Measurements from ENCODE around the gene SEC23A. TPM values are rescaled to one million over a fixed set of nuclear protein-coding genes. Genes with fewer than 3 reads are reported as not detected.
"Not testable (repeated sequence)": the region's sequence is repeated elsewhere in the genome, so short reads cannot be mapped to it uniquely, and the experiment has no call there.

Gene SEC23A
- total and polyA plus RNA-seq, 11 donors, result 14.1 to 116 (median 82.5) TPM

GRCh38 chr14:39060818-39061437, 42.1 kb downstream of the SEC23A start:
- H3K27me3 ChIP-seq, result no peaks in the 10 kb centered on the region
- no peak for ATAC-seq
- H3K4me1 ChIP-seq, result no peaks in the 10 kb centered on the region
- no peak overlapping the region for H3K27ac ChIP-seq
- peaks cover 0 to 97% (median 88%) of the 10 kb centered on the region in 9 donors for H3K36me3 ChIP-seq
- TF ChIP-seq POLR2A (IDR thresholded peaks at IDR 0.05) (no peak), CTCF (IDR thresholded peaks at IDR 0.05) (no peak)
- H3K9me3 ChIP-seq, result peaks cover 0 to 28% (median 12%) of the 10 kb centered on the region in 12 donors
- intact Hi-C loops (cut with DNase I), result no loop called here
- H3K4me3 ChIP-seq, result no peak overlapping the region
- no peak for DNase-seq
- 94 to 98% (median 98%) methylated on average over 4 of the region's 4 CpGs for WGBS, 4 donors

- ATAC-seq (no peak), DNase-seq (no peak)
- no peak overlapping the region for H3K4me3 ChIP-seq
- peaks cover 0 to 100% (median 90%) of the 10 kb centered on the region in 9 donors for H3K36me3 ChIP-seq
- no peak overlapping the region for H3K27ac ChIP-seq
- H3K4me1 ChIP-seq, result peaks cover 0 to 3% (median 0%) of the 10 kb centered on the region in 12 donors
- TF ChIP-seq POLR2A (IDR thresholded peaks at IDR 0.05) (no peak), CTCF (IDR thresholded peaks at IDR 0.05) (no peak)
- no peaks in the 10 kb centered on the region for H3K27me3 ChIP-seq
- intact Hi-C loops (cut with DNase I), result no loop called here
- H3K9me3 ChIP-seq, result peaks cover 0 to 40% (median 19%) of the 10 kb centered on the region in 12 donors
- 79 to 84% (median 80%) methylated on average over 10 of the region's 10 CpGs for WGBS, 4 donors
Observed at GRCh38 chr14:39055786-39056474, 47.1 kb downstream of the SEC23A start.

GRCh38 chr14:39052869-39053454, 50.1 kb downstream of the SEC23A start:
- ATAC-seq; H3K27me3 ChIP-seq; DNase-seq; H3K27ac ChIP-seq; H3K4me1 ChIP-seq; H3K4me3 ChIP-seq; intact Hi-C loops (cut with DNase I): not testable (repeated sequence)
- whole genome bisulfite sequencing, 4 donors, result 86 to 91% (median 89%) methylated on average over 5 of the region's 5 CpGs
- Histone ChIP-seq H3K36me3 (peaks cover 0 to 100% (median 88%) of the 10 kb centered on the region in 9 donors), H3K9me3 (peaks cover 0 to 33% (median 19%) of the 10 kb centered on the region in 12 donors)

GRCh38 chr14:39050389-39050788, 52.6 kb downstream of the SEC23A start:
- Histone ChIP-seq H3K4me3 (no peak overlapping the region), H3K4me1 (peaks cover 0 to 6% (median 0%) of the 10 kb centered on the region in 12 donors), H3K9me3 (peaks cover 0 to 7% (median 2%) of the 10 kb centered on the region in 12 donors), H3K27me3 (no peaks in the 10 kb centered on the region), H3K27ac (no peak overlapping the region), H3K36me3 (peaks cover 0 to 100% (median 97%) of the 10 kb centered on the region in 9 donors)
- no peak for ATAC-seq
- intact Hi-C loops (cut with DNase I), result no loop called here
- no peak for TF ChIP-seq CTCF (IDR thresholded peaks at IDR 0.05)
- TF ChIP-seq POLR2A (IDR thresholded peaks at IDR 0.05), result no peak
- no peak for DNase-seq
- WGBS, 4 donors, result 87 to 95% (median 91%) methylated on average over 2 of the region's 2 CpGs

- not testable (repeated sequence) for ATAC-seq
- WGBS, 4 donors, result 95 to 98% (median 97%) methylated on average over 6 of the region's 6 CpGs
Observed at GRCh38 chr14:39045889-39046288, 57.1 kb downstream of the SEC23A start.

More at GRCh38 chr14:39045889-39046288, 57.1 kb downstream of the SEC23A start:
- intact Hi-C loops (cut with DNase I); H3K4me1 ChIP-seq; H3K9me3 ChIP-seq; DNase-seq; H3K27me3 ChIP-seq; H3K4me3 ChIP-seq; H3K27ac ChIP-seq: not testable (repeated sequence)
- peaks cover 0 to 99% (median 95%) of the 10 kb centered on the region in 9 donors for H3K36me3 ChIP-seq

All from heart left ventricle (tissue), 16 donors.